K562 (cell line): ENCODE results near the gene TALDO1. TPM values are rescaled to one million over a fixed set of nuclear protein-coding genes. Genes with fewer than 3 reads are reported as not detected.

Experiments
- CBX8 ChIP-seq: fragments of 200-600 bp; sonication (generic); IDR thresholded peaks from 2 replicates; pipeline ENCODE4 v1.6.1; 2012; ENCODE audit warnings: borderline replicate concordance, mixed run types, low read depth, mild to moderate bottlenecking, moderate library complexity, mixed read lengths, low read length, control low read depth, inconsistent platforms; ENCODE audit not compliant: poor library complexity, severe bottlenecking; ENCODE audit errors: extremely low read depth
- CGGBP1 ChIP-seq: fragments of 250-450 bp; sonication (Bioruptor Pico); IDR thresholded peaks from 2 replicates; pipeline ENCODE4 v1.9.0; 2021; ENCODE audit warnings: mild to moderate bottlenecking
- CREM ChIP-seq: IDR thresholded peaks from 2 replicates; pipeline ENCODE4 v1.6.1; 2014; ENCODE audit warnings: antibody characterized with exemption, low read depth
- DIDO1 ChIP-seq: fragments of 450-650 bp; IDR thresholded peaks from 2 replicates; pipeline ENCODE4 v1.6.1; 2016; ENCODE audit warnings: low read depth, missing biosample characterization, missing genetic modification characterization
- DPF2 ChIP-seq: fragments of 450-650 bp; IDR thresholded peaks from 2 replicates; pipeline ENCODE4 v1.6.1; 2016
- GATAD2A ChIP-seq: fragments of 450-650 bp; IDR thresholded peaks from 2 replicates; pipeline ENCODE4 v1.6.1; 2017
- NR2C1 ChIP-seq, 2 experiments: fragments of 450-650 bp; IDR thresholded peaks; 2 replicates each; pipeline ENCODE4 v1.6.1; 2017; ENCODE audit warnings: mild to moderate bottlenecking in 2 of 2, antibody characterized with exemption in 1 of 2, inconsistent platforms in 1 of 2, missing compliant biosample characterization in 1 of 2, missing genetic modification characterization in 1 of 2
- POLR2AphosphoS2 ChIP-seq: IDR thresholded peaks from 2 replicates; pipeline ENCODE4 v1.6.1; 2012; ENCODE audit warnings: low read length, improper control_type of control experiment
- SAFB2 ChIP-seq: fragments of 200-400 bp; formaldehyde crosslinking; IDR thresholded peaks from 2 replicates; pipeline ENCODE4 v1.6.1; 2018; ENCODE audit warnings: borderline replicate concordance, low read length, low read depth, moderate library complexity; ENCODE audit not compliant: severe bottlenecking
- SMARCE1 ChIP-seq: fragments of 450-650 bp; IDR thresholded peaks from 2 replicates; pipeline ENCODE4 v1.7.1; 2016; ENCODE audit warnings: mild to moderate bottlenecking
- TRIM28 ChIP-seq: fragments of 450-650 bp; IDR thresholded peaks from 2 replicates; pipeline ENCODE4 v1.6.1; 2017
- ZBTB2 ChIP-seq: fragments of 450-650 bp; IDR thresholded peaks from 2 replicates; pipeline ENCODE4 v1.6.1; 2016; ENCODE audit warnings: antibody characterized with exemption
- ZNF175 ChIP-seq: fragments of 200-800 bp; sonication (Bioruptor generic); IDR thresholded peaks from 2 replicates; pipeline ENCODE4 v1.6.1; 2016; ENCODE audit warnings: low read depth, mild to moderate bottlenecking, missing genetic modification characterization, missing compliant biosample characterization
- ZNF24 ChIP-seq: fragments of 450-650 bp; IDR thresholded peaks from 2 replicates; pipeline ENCODE4 v1.6.1; 2016
- polyA plus RNA-seq, 8 experiments: library from polyadenylated mRNA; depleted of rRNA in 4 of 8; stranded (reverse) in 5 of 8; unstranded in 3 of 8; fragments of >200 nt; fragmentation: Nextera tagmentation in 2 of 8; fragmentation: Illumina TruSeq in 1 of 8; extraction: Ambion mirVana in 2 of 8; extraction: Trizol in 1 of 8; gene quantifications; 2 replicates each; pipeline versions ENCODE4 v1.2.1 to v1.2.3, GENCODE V29; 2011 to 2014; ENCODE audit warnings: inconsistent platforms in 1 of 8, missing spikeins in 1 of 8
- total RNA-seq, 7 experiments: library from RNA; depleted of rRNA in 6 of 7; stranded (reverse); fragments of >200 nt in 6 of 7; fragmentation: Illumina TruSeq in 2 of 7; extraction: Trizol in 2 of 7; gene quantifications; 2 replicates each; pipeline versions ENCODE4 v1.2.1 to v1.2.3, GENCODE V29; 2011 to 2021; ENCODE audit warnings: low replicate concordance in 1 of 7
- TF ChIP-seq, protein P1 (sequence below), 2 experiments: fragments of 450-650 bp in 1 of 2; IDR thresholded peaks; 2 replicates each; pipeline ENCODE4 v1.6.1; 2011 to 2017; ENCODE audit warnings: low read depth in 2 of 2, antibody characterized with exemption in 1 of 2, borderline replicate concordance in 1 of 2, low read length in 1 of 2, mild to moderate bottlenecking in 1 of 2, mixed read lengths in 1 of 2; ENCODE audit not compliant: control insufficient read depth in 1 of 2
- TF ChIP-seq, protein P2 (sequence below), 2 experiments: fragments of 450-650 bp; conservative IDR thresholded peaks; 2 replicates each; pipeline ENCODE4 v1.6.1; 2017; ENCODE audit warnings: mild to moderate bottlenecking in 2 of 2, moderate library complexity in 2 of 2
- TF ChIP-seq, protein P3 (sequence below): fragments of 450-650 bp; formaldehyde crosslinking; IDR thresholded peaks from 2 replicates; pipeline ENCODE4 v1.4.0; 2020; ENCODE audit warnings: mild to moderate bottlenecking

The TALDO1 gene
- total and polyA plus RNA-seq, 9 of the 15 experiments (the other 6 are each of a cell fraction or from before 2014, with no cell fraction given), result 260 to 541 (median 441) TPM

DNA sequence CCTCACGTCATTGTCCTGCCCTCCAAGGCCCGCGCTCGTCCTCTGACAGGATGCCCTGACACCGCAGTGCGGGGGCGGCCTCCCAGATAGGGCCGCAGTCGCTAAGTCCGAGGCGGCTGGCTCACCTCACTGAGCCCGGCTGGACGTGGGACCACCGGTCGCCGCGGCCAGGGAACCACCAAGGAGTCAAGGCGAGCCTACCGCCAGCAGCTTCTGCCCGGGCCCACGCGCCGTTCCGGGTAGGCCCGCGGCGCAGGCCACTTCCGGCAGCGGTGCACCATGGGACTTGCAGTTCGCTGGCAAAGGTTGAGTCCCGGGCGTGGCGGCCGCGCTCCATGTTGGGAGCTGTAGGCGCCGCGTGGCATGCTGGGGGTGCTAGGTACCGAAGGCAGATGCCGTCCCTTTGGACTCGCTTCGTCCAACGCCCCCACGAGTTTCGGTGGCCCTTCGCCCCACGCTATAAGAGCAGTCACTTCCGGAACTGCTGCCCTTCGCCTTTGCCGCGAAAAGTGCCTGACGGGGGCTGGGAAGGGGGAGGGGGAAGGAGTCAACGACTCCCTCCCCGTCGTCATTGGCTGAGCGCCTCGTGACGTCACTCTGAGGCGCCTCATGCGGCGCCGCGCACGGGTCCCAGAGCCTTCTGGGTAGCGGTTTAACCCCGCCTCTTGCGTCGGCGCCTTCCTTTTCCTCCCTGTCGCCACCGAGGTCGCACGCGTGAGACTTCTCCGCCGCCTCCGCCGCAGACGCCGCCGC lies 62.2 kb downstream of the TALDO1 start, which contains the start of gene RPLP2 (continued):
- TF ChIP-seq, protein P1, sequence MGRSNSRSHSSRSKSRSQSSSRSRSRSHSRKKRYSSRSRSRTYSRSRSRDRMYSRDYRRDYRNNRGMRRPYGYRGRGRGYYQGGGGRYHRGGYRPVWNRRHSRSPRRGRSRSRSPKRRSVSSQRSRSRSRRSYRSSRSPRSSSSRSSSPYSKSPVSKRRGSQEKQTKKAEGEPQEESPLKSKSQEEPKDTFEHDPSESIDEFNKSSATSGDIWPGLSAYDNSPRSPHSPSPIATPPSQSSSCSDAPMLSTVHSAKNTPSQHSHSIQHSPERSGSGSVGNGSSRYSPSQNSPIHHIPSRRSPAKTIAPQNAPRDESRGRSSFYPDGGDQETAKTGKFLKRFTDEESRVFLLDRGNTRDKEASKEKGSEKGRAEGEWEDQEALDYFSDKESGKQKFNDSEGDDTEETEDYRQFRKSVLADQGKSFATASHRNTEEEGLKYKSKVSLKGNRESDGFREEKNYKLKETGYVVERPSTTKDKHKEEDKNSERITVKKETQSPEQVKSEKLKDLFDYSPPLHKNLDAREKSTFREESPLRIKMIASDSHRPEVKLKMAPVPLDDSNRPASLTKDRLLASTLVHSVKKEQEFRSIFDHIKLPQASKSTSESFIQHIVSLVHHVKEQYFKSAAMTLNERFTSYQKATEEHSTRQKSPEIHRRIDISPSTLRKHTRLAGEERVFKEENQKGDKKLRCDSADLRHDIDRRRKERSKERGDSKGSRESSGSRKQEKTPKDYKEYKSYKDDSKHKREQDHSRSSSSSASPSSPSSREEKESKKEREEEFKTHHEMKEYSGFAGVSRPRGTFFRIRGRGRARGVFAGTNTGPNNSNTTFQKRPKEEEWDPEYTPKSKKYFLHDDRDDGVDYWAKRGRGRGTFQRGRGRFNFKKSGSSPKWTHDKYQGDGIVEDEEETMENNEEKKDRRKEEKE (IDR thresholded peaks at IDR 0.05; ENCODE audit: borderline replicate concordance in 1 of 2, control insufficient read depth in 1 of 2, low read depth in 2 of 2, low read length in 1 of 2), result no peak
- TF ChIP-seq CGGBP1 (CRISPR knock-in tag), result no peak
- 0 out of 2 replicates have a peak, but pooled peaks have one; percentile 20 for TF ChIP-seq TRIM28
- TF ChIP-seq ZBTB2, result no peak
- TF ChIP-seq ZNF24, result 0 out of 2 replicates have a peak, but pooled peaks have one; percentile 14
- TF ChIP-seq CBX8, result no peak
- TF ChIP-seq SAFB2, result no peak
- TF ChIP-seq, protein P2, sequence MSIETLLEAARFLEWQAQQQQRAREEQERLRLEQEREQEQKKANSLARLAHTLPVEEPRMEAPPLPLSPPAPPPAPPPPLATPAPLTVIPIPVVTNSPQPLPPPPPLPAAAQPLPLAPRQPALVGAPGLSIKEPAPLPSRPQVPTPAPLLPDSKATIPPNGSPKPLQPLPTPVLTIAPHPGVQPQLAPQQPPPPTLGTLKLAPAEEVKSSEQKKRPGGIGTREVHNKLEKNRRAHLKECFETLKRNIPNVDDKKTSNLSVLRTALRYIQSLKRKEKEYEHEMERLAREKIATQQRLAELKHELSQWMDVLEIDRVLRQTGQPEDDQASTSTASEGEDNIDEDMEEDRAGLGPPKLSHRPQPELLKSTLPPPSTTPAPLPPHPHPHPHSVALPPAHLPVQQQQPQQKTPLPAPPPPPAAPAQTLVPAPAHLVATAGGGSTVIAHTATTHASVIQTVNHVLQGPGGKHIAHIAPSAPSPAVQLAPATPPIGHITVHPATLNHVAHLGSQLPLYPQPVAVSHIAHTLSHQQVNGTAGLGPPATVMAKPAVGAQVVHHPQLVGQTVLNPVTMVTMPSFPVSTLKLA (conservative IDR thresholded peaks at IDR 0.05), result peak; percentile 97 to 98
- no peak for TF ChIP-seq GATAD2A
- no peak for TF ChIP-seq POLR2AphosphoS2
- TF ChIP-seq NR2C1 (IDR thresholded peaks at IDR 0.05), result peak; percentile 85
- peak; percentile 80 for TF ChIP-seq NR2C1 (tag; IDR thresholded peaks at IDR 0.05)
- TF ChIP-seq ZNF175, result 0 out of 2 replicates have a peak, but pooled peaks have one; percentile 33
- TF ChIP-seq DPF2, result no peak
- peak; percentile 98 for TF ChIP-seq CREM
- TF ChIP-seq, protein P3, sequence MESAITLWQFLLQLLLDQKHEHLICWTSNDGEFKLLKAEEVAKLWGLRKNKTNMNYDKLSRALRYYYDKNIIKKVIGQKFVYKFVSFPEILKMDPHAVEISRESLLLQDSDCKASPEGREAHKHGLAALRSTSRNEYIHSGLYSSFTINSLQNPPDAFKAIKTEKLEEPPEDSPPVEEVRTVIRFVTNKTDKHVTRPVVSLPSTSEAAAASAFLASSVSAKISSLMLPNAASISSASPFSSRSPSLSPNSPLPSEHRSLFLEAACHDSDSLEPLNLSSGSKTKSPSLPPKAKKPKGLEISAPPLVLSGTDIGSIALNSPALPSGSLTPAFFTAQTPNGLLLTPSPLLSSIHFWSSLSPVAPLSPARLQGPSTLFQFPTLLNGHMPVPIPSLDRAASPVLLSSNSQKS, result no peak
- TF ChIP-seq SMARCE1, result no peak
- 0 out of 2 replicates have a peak, but pooled peaks have one; percentile 48 for TF ChIP-seq DIDO1 (tag)
